Small intestine (tissue), 7 donors: ENCODE measurements around the gene CDC34. TPM values are rescaled to one million over a fixed set of nuclear protein-coding genes. Genes with fewer than 3 reads are reported as not detected.

Experiments
- DNase-seq, 2 donors: peaks; one replicate each; pipeline versions ENCODE4 v3.0.0 to v3.0.0-alpha.2; 2013
- FAIRE-seq: peaks from 2 replicates; lab custom pipeline; 2012; peaks lifted over from hg19 to GRCh38; lab: Jason Lieb, UNC
- H3K27ac ChIP-seq, 3 donors: one replicate each; pipeline ENCODE4 v1.5.1; 2013; ENCODE audit warnings: low read length in 2 of 3, mild to moderate bottlenecking in 2 of 3, control low read depth in 1 of 3, inconsistent platforms in 1 of 3, low read depth in 1 of 3, moderate library complexity in 1 of 3
- H3K27me3 ChIP-seq, 3 donors: one replicate each; pipeline ENCODE4 v1.6.1; 2013; ENCODE audit warnings: low read length in 3 of 3, inconsistent platforms in 1 of 3; ENCODE audit not compliant: control insufficient read depth in 3 of 3, insufficient read depth in 3 of 3
- H3K36me3 ChIP-seq, 3 donors: one replicate each; pipeline ENCODE4 v1.6.1; 2013; ENCODE audit warnings: low read length in 3 of 3, inconsistent platforms in 1 of 3, low read depth in 1 of 3, mild to moderate bottlenecking in 1 of 3, moderate library complexity in 1 of 3; ENCODE audit not compliant: control insufficient read depth in 3 of 3, insufficient read depth in 2 of 3
- H3K4me1 ChIP-seq, 3 donors: one replicate each; pipeline ENCODE4 v1.6.1; 2013; ENCODE audit warnings: low read length in 2 of 3, inconsistent platforms in 1 of 3, low read depth in 1 of 3, mild to moderate bottlenecking in 1 of 3, moderate library complexity in 1 of 3; ENCODE audit not compliant: control insufficient read depth in 3 of 3, insufficient read depth in 2 of 3
- H3K4me3 ChIP-seq, 3 donors: one replicate each; pipeline ENCODE4 v1.5.1; 2013; ENCODE audit warnings: low read length in 3 of 3, control low read depth in 1 of 3, inconsistent platforms in 1 of 3, low read depth in 1 of 3, mild to moderate bottlenecking in 1 of 3, moderate library complexity in 1 of 3
- H3K9me3 ChIP-seq, 2 donors: one replicate each; pipeline ENCODE4 v1.6.1; 2013; ENCODE audit warnings: low read depth in 1 of 2, low read length in 1 of 2; ENCODE audit not compliant: control insufficient read depth in 2 of 2, insufficient read depth in 1 of 2
- WGBS, 3 donors: extraction: QIAGEN DNeasy Blood & Tissue Kit; methylation state at CpG; one replicate each; pipeline ENCODE4 v1.1.7; 2013; 5-methylcytosine and 5-hydroxymethylcytosine counted together
- polyA plus RNA-seq, 4 donors: library from polyadenylated mRNA; stranded (reverse) in 3 of 4; unstranded in 1 of 4; fragments of 200-250 nt in 3 of 4; fragments of 120-200 nt in 1 of 4; gene quantifications; one replicate each; pipeline versions ENCODE4 v1.2.1 to v1.2.3, GENCODE V29; 2013
- donor health status: healthy with polysubstance abuse.
- donor health status: control.
- donor health status: control.
- donor health status: Bipolar disorder and iron deficiency.
- donor health status: healthy.

The CDC34 gene
- polyA plus RNA-seq, 4 donors, result 58.2 to 113 (median 89.0) TPM

DNA sequence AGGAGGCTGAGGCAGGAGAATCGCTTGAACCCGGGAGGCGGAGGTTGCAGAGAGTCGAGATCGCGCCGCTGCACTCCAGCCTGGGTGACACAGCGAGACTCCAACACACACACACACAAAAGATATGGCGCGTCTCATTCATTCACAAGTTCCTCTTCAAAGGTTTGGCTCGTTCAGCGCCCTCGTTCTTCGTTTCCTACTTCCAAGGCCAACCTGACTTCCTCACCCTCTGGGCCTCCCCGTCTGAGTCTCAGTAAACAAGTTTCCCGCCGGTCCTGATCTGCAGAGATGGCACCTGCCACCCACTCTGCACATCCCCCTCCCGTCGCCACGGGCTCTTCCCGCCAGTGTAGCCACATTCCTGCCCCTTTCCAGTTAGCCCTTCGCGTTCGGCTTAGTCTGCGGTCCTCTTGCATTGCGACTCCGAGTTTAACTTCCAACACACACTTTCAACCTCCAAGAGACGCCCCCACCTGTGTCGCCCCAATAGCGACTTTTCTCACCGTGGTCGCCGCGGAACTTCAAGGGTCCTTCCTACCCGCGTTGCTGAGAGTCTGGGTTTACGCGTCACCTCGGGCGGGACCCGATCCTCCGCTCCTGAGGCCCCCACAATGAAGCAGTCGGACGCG lies 39.5 kb downstream of the CDC34 start:
- Histone ChIP-seq H3K9me3 (peaks cover 0 to 4% of the 10 kb centered on the region in 2 donors), H3K4me1 (peaks cover 3 to 27% (median 12%) of the 10 kb centered on the region in 3 donors), H3K4me3 (peak overlapping the region; percentile 19 to 79 (median 58)), H3K27me3 (no peaks in the 10 kb centered on the region), H3K27ac (peak overlapping the region; percentile 60 to 96 (median 76)), H3K36me3 (peaks cover 0 to 17% (median 0%) of the 10 kb centered on the region in 3 donors)
- no peak for FAIRE-seq
- DNase-seq, result peak; percentile 62 to 79
- WGBS, 3 donors, result 1 to 6% (median 2%) methylated on average over 40 to 45 of the region's 45 CpGs

DNA sequence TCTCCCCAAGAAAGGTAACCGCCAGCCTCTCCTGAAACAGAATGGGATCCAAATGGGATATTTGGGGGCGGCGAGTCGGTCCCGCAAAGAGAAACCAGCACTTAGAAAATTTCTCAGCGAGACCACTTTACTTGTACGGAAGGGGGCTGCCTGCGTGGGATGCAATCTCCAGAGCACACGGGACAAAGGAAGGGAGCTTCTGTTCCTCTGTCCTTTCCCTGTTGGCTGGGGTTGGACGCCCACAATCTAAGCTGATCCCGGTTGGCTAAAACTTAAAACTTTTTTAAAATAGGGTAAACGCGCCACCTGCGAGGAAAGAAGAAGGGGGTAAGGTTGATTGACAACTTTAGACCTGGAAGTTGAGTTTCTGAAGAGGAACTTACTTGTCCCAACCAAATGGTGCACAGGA lies 40.0 kb downstream of the CDC34 start:
- H3K4me3 ChIP-seq, result peak overlapping the region; percentile 19 to 79 (median 58)
- peak in 1 of 2 donors; percentile 37 for DNase-seq
- no peak for FAIRE-seq
- peaks cover 0 to under 1% of the 10 kb centered on the region in 2 donors for H3K9me3 ChIP-seq
- peaks cover 0 to 18% (median 0%) of the 10 kb centered on the region in 3 donors for H3K36me3 ChIP-seq
- peak overlapping the region; percentile 60 to 96 (median 76) for H3K27ac ChIP-seq
- H3K27me3 ChIP-seq, result no peaks in the 10 kb centered on the region
- 1% methylated on average over 14 of the region's 14 CpGs for WGBS, 3 donors
- peaks cover 3 to 30% (median 12%) of the 10 kb centered on the region in 3 donors for H3K4me1 ChIP-seq

DNA sequence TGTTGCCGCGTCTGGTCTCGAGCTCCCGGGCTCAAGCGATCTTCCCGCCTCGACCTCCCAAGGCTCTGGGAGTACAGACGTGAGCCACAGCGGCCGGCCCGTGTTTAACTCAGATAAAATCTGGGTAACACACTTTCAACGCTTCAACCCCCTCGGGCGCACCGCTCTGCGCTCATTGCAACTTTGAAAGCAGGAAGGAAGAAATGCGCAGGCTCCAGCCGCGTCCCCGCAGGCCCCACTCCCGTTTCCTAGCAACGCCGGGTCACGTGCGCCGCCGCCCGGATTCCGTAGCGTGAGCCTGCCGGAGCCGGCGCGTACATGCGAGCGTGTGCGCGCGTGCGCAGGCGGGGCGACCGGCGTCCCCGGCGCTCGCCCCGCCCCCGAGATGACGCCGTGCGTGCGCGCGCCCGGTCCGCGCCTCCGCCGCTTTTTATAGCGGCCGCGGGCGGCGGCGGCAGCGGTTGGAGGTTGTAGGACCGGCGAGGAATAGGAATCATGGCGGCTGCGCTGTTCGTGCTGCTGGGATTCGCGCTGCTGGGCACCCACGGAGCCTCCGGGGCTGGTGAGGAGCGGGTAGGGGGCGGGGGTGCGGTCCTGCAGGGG lies 40.7 kb downstream of the CDC34 start, which contains the start of gene BSG:
Gene BSG (plus strand): TSS at position 457 of the 603 bp plus-strand sequence. CDS start 39 bp downstream, at position 496.
- WGBS, 3 donors, result 0 to 1% (median 1%) methylated on average over 60 to 79 of the region's 79 CpGs
- Histone ChIP-seq H3K4me3 (peak within 1 kb of the TSS; percentile 81 to 99 (median 86)), H3K27me3 (no peaks in the 10 kb centered on the region), H3K4me1 (peaks cover 3 to 30% (median 12%) of the 10 kb centered on the region in 3 donors), H3K36me3 (peaks cover 0 to 23% (median 0%) of the 10 kb centered on the region in 3 donors), H3K27ac (peak within 1 kb of the TSS; percentile 69 to 96 (median 96)), H3K9me3 (no peaks in the 10 kb centered on the region)
- no peak for FAIRE-seq
- peak; percentile 99 to 100 for DNase-seq

DNA sequence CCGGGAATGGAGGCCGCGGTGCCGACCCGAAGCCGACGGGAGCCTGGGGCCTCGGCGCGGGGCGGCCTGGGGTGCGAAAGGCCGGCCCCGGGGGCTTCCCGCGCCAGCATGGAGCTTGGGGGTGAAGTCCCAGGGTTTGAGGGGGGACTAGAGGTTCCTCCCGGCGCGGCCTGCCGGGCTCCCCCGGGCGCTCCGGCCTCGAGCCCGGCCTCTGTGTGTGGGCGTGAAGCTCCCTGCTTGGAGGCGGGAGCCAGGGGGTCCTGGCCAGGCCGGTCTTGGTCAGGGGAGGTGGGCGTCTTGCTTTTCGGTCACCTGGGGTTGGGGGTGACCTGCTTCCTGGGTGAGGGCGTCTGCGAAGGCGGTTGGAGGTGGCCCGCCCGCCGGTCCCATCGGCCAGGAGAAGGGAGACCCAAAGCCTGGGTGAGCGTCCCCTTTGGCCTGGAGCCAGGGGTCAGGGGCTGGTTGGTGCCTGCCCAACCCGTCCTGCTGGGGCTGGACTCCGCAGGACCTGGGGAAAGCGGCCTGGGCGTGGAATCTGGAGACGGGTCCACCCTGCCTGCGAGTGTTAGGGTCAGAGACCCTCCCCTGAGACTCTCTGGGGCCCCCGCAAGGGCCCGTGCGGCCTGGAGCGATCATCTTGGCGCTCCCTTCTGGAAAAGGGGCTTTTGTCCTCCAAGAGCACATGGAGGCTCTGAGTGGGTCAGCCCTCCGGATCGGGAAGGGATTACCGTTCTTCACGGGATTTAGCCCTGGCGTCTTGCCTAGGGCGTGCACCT lies 41.4 kb downstream of the CDC34 start:
- Histone ChIP-seq H3K27ac (peak overlapping the region; percentile 54 to 84 (median 69)), H3K36me3 (peaks cover 0 to 28% (median 4%) of the 10 kb centered on the region in 3 donors), H3K9me3 (no peaks in the 10 kb centered on the region), H3K4me1 (peaks cover 3 to 30% (median 12%) of the 10 kb centered on the region in 3 donors), H3K27me3 (no peaks in the 10 kb centered on the region), H3K4me3 (peak overlapping the region; percentile 81 to 99 (median 86))
- FAIRE-seq (no peak), DNase-seq (peak; percentile 52 to 71)
- 0 to 1% (median 0%) methylated on average over 44 to 55 of the region's 55 CpGs for WGBS, 3 donors

DNA sequence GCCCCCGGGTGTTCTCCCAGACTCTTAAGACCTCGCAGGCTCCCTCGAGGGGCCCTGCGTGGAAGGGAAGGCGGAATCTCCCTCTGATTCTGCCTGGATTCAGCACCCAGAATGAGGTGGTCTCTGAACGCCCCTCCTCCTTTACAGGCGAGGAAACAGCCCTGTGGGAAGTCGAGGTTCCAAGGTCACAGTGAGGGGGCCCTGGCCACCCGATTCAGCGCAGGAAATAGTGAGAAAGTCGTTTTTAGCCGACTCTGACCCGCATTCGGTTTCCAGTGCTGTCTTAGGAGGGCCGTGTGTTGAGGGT lies 41.9 kb downstream of the CDC34 start:
- DNase-seq (no peak), FAIRE-seq (no peak)
- Histone ChIP-seq H3K27ac (peak overlapping the region in 2 of 3 donors; percentile 69 to 84), H3K27me3 (no peaks in the 10 kb centered on the region), H3K4me1 (peaks cover 3 to 30% (median 12%) of the 10 kb centered on the region in 3 donors), H3K36me3 (peaks cover 0 to 33% (median 4%) of the 10 kb centered on the region in 3 donors), H3K4me3 (peak overlapping the region; percentile 81 to 99 (median 86)), H3K9me3 (no peaks in the 10 kb centered on the region)
- 0 to 2% (median 1%) methylated on average over 13 to 15 of the region's 15 CpGs for WGBS, 3 donors

DNA sequence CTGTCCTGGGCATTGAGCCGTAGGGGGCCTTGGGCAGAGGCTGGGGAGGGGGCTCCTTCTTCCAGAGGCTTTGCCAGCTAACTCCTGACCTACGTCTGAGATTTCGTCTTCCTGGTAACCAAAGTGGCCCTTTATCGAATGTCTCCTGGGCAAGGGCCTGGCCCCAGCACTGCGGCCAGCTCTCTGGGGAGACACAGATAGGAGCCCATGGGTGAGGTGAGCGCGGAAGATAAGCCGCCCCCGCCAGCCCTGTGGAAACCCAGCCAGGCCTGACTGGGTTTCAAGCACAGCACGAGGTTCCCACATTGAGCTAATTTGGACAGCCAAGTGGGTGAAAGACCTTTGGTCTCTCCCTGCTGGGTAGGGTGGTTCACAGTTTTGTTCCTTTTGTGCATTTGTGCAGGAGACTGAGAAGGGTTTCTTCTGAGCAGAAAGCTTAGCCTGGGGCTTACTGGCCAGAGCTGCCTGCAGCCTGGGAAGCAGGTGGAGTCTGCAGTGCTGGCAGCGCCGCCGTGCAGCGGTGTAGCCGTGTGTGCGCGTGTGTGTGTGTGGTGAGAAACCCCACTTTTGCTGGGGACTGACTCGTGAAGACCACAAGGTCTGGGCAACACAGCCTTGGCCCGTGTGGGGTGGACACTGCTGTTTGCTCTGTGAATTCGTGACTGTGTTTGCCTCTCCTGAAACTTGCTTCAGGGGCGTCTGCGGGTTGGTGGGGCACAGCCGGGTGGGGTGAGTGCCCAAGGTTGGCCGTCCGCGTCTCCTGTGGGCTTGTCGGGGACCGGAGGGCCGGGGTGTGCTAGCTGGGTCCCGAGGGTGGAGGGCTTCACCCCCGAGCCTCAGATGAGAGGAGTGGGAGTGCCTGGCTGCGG lies 43.3 kb downstream of the CDC34 start:
- DNase-seq (peak; percentile 42 to 61), FAIRE-seq (no peak)
- H3K27ac ChIP-seq, result peak overlapping the region in 2 of 3 donors; percentile 17 to 58
- H3K27me3 ChIP-seq, result no peaks in the 10 kb centered on the region
- H3K36me3 ChIP-seq, result peaks cover 2 to 43% (median 4%) of the 10 kb centered on the region in 3 donors
- peak overlapping the region in 2 of 3 donors; percentile 22 to 32 for H3K4me3 ChIP-seq
- no peaks in the 10 kb centered on the region for H3K9me3 ChIP-seq
- WGBS, 3 donors, result 14 to 34% (median 23%) methylated on average over 30 to 32 of the region's 32 CpGs
- peaks cover 3 to 30% (median 12%) of the 10 kb centered on the region in 3 donors for H3K4me1 ChIP-seq

DNA sequence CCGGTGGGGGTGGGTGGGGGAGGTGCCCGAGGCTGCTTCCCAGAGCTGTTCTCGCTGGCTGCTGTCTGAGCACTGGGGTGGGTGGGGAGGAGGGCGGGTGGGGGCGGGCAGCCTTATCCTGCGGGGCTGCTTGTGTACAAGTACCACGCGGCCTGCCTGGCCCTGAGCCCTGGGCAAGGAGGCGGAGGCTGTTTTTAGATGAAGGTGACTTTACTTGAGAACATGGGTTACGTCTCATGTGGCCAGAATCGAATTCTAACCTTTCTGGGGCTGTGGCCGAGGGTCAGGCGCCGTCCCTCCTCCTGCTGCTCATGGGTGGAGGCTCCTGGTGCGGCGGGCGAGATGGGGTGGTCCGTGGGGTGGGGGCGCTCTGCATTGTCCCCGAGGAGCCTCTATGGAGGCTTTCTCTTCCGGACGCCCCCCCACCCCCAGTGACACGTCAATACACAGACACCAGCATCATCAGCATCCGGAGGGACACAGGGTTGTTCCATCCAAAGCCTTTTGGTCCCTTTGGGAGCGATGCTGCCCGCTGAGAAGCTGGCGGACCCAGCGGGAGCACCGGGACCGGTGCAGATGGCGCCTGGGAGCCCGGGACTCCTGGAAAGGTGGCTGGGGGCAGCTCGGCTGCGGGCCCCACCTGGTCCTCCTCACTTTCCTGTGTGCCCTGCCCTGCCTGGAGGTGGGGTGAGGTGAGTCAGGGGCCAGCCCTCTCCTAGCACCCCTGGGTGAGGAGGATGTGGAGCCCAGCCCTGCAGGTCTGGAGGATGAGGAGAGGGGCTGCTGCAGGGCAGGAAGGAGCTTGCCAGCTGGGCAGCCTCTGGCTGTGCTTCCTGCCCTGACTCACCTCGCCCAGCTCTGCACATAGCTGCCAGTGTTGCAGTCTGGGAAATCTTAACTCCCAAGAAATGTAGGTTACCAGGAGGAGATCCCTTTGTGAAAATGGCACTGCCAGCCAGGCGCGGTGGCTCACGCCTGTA lies 44.3 kb downstream of the CDC34 start:
- FAIRE-seq, result no peak

More for the DNA sequence above, 44.3 kb downstream of the CDC34 start:
- H3K4me1 ChIP-seq, result peaks cover 3 to 30% (median 12%) of the 10 kb centered on the region in 3 donors
- H3K9me3 ChIP-seq, result no peaks in the 10 kb centered on the region
- H3K36me3 ChIP-seq, result peaks cover 2 to 51% (median 4%) of the 10 kb centered on the region in 3 donors
- WGBS, 3 donors, result 46 to 58% (median 58%) methylated on average over 29 to 38 of the region's 38 CpGs
- peak overlapping the region in 2 of 3 donors; percentile 22 to 32 for H3K4me3 ChIP-seq
- H3K27ac ChIP-seq, result no peak overlapping the region
- H3K27me3 ChIP-seq, result no peaks in the 10 kb centered on the region
- DNase-seq, result no peak
